BE2C (cell line): ENCODE data around the gene PSD2.

Experiments used
- DNase-seq: peaks from one replicate; pipeline ENCODE4 v3.0.0-alpha.2; 2020
- H3K27me3 ChIP-seq: fragments of 250-450 bp; sonication (Bioruptor Pico); 2 replicates; pipeline ENCODE4 v1.5.1; 2020; ENCODE audit warnings: mild to moderate bottlenecking
- H3K36me3 ChIP-seq: fragments of 250-450 bp; sonication (Bioruptor Pico); 2 replicates; pipeline ENCODE4 v1.5.1; 2020; ENCODE audit warnings: mild to moderate bottlenecking
- H3K4me1 ChIP-seq: fragments of 250-450 bp; sonication (Bioruptor Pico); 2 replicates; pipeline ENCODE4 v1.5.1; 2020
- H3K4me3 ChIP-seq: 2 replicates; pipeline ENCODE4 v1.5.1; 2011; ENCODE audit warnings: low read depth, low read length
- H3K9me3 ChIP-seq: fragments of 250-450 bp; sonication (Bioruptor Pico); 2 replicates; pipeline ENCODE4 v1.5.1; 2020
- CTCF ChIP-seq: IDR thresholded peaks from 2 replicates; pipeline ENCODE4 v1.5.1; 2012; ENCODE audit warnings: mild to moderate bottlenecking, low read depth, low read length

PSD2 gene

GRCh38 chr5:139751236-139751635 is 44.4 kb upstream of the PSD2 start:
- no peak for TF ChIP-seq CTCF
- H3K9me3 ChIP-seq: no peaks in the 10 kb centered on the region
- H3K4me3 ChIP-seq: no peak overlapping the region
- H3K36me3 ChIP-seq: no peaks in the 10 kb centered on the region
- peaks cover 17% of the 10 kb centered on the region for H3K4me1 ChIP-seq
- DNase-seq: no peak
- peaks cover 29% of the 10 kb centered on the region for H3K27me3 ChIP-seq

GRCh38 chr5:139752506-139753473 is 42.8 kb upstream of the PSD2 start:
- H3K4me1 ChIP-seq: peaks cover 6% of the 10 kb centered on the region
- no peak for TF ChIP-seq CTCF
- DNase-seq: no peak
- no peak overlapping the region for H3K4me3 ChIP-seq
- no peaks in the 10 kb centered on the region for H3K9me3 ChIP-seq
- H3K36me3 ChIP-seq: no peaks in the 10 kb centered on the region
- peaks cover 18% of the 10 kb centered on the region for H3K27me3 ChIP-seq

GRCh38 chr5:139755892-139756671 is 39.5 kb upstream of the PSD2 start:
- Histone ChIP-seq H3K36me3 (no peaks in the 10 kb centered on the region), H3K4me1 (peaks cover 26% of the 10 kb centered on the region), H3K27me3 (peaks cover 10% of the 10 kb centered on the region), H3K9me3 (no peaks in the 10 kb centered on the region), H3K4me3 (peak overlapping the region; percentile 48)
- no peak for TF ChIP-seq CTCF
- no peak for DNase-seq

GRCh38 chr5:139756971-139757370 is 38.6 kb upstream of the PSD2 start:
- Histone ChIP-seq H3K4me3 (no peak overlapping the region), H3K27me3 (peaks cover 10% of the 10 kb centered on the region), H3K9me3 (no peaks in the 10 kb centered on the region), H3K36me3 (no peaks in the 10 kb centered on the region), H3K4me1 (peaks cover 26% of the 10 kb centered on the region)
- TF ChIP-seq CTCF: no peak
- DNase-seq: no peak

- peaks cover 26% of the 10 kb centered on the region for H3K4me1 ChIP-seq
- H3K36me3 ChIP-seq: no peaks in the 10 kb centered on the region
- H3K9me3 ChIP-seq: no peaks in the 10 kb centered on the region
- no peak for TF ChIP-seq CTCF
- DNase-seq: no peak
- H3K27me3 ChIP-seq: peaks cover 10% of the 10 kb centered on the region
- H3K4me3 ChIP-seq: no peak overlapping the region
Measured at GRCh38 chr5:139757727-139758509, 37.7 kb upstream of the PSD2 start.
